Suprapubic skin (tissue), 4 donors: ENCODE data around the gene PPP2R5A. TPM values are rescaled to one million over a fixed set of nuclear protein-coding genes. Genes with fewer than 3 reads are reported as not detected.
"Not testable (repeated sequence)": the region's sequence is repeated elsewhere in the genome, so short reads cannot be mapped to it uniquely, and the experiment has no call there.

Experiments used
- DNase-seq, 2 donors: peaks; one replicate each; pipeline ENCODE4 v3.0.0-alpha.2; 2019; ENCODE audit warnings: low spot score in 2 of 2
- H3K27ac ChIP-seq: fragments of 200-600 bp; sonication (generic); one replicate; pipeline ENCODE4 v1.5.1; 2019
- H3K27me3 ChIP-seq: fragments of 200-600 bp; sonication (generic); one replicate; pipeline ENCODE4 v1.5.1; 2019
- H3K36me3 ChIP-seq: fragments of 200-600 bp; sonication (generic); one replicate; pipeline ENCODE4 v1.5.1; 2019
- H3K4me1 ChIP-seq: fragments of 200-600 bp; sonication (generic); one replicate; pipeline ENCODE4 v1.5.1; 2019
- H3K4me3 ChIP-seq: fragments of 200-600 bp; sonication (generic); one replicate; pipeline ENCODE4 v1.5.1; 2019; ENCODE audit warnings: mild to moderate bottlenecking
- H3K9me3 ChIP-seq: fragments of 200-600 bp; sonication (generic); one replicate; pipeline ENCODE4 v1.5.1; 2019
- CTCF ChIP-seq, 2 donors: fragments of 200-600 bp in 1 of 2; fragments of 450-650 bp in 1 of 2; sonication (generic) in 1 of 2; IDR thresholded peaks; one replicate each; pipeline ENCODE4 v1.5.1; 2016 to 2019; ENCODE audit warnings: antibody characterized with exemption in 2 of 2, mild to moderate bottlenecking in 1 of 2, moderate library complexity in 1 of 2
- EP300 ChIP-seq: sonication (generic); formaldehyde crosslinking; IDR thresholded peaks from one replicate; pipeline ENCODE4 v1.6.1; 2017; ENCODE audit warnings: antibody characterized with exemption
- POLR2A ChIP-seq, 2 donors: fragments of 450-650 bp; IDR thresholded peaks; one replicate each; pipeline ENCODE4 v1.6.1; 2017; ENCODE audit warnings: antibody characterized with exemption in 2 of 2, mild to moderate bottlenecking in 2 of 2, moderate library complexity in 2 of 2
- POLR2AphosphoS5 ChIP-seq, 3 donors: sonication (generic); formaldehyde crosslinking; IDR thresholded peaks; one replicate each; pipeline ENCODE4 v1.6.1; 2017; ENCODE audit warnings: antibody characterized with exemption in 3 of 3
- WGBS: methylation state at CpG from one replicate; pipeline ENCODE4 v1.1.5; 2018; 5-methylcytosine and 5-hydroxymethylcytosine counted together
- total RNA-seq, 4 donors: library from RNA; depleted of rRNA; stranded (reverse); fragments of >200 nt; gene quantifications; one replicate each; pipeline ENCODE4 v1.1.0, GENCODE V29; 2016

The PPP2R5A gene
- total RNA-seq, 4 donors from 2014 or later: 44.6 to 58.2 (median 50.5) TPM

GRCh38 chr1:212302745-212303383 lies 17.7 kb downstream of the PPP2R5A start:
- H3K9me3 ChIP-seq: no peaks in the 10 kb centered on the region
- H3K36me3 ChIP-seq: peaks cover 2% of the 10 kb centered on the region
- H3K27ac ChIP-seq: no peak overlapping the region
- TF ChIP-seq CTCF (IDR thresholded peaks at IDR 0.05) (no peak), POLR2A (IDR thresholded peaks at IDR 0.05) (no peak), POLR2AphosphoS5 (IDR thresholded peaks at IDR 0.05) (no peak), EP300 (no peak)
- WGBS: 75% methylated on average over 6 of the region's 6 CpGs
- no peak for DNase-seq
- H3K27me3 ChIP-seq: no peaks in the 10 kb centered on the region
- peaks cover 16% of the 10 kb centered on the region for H3K4me1 ChIP-seq
- no peak overlapping the region for H3K4me3 ChIP-seq

- no peak for DNase-seq
- TF ChIP-seq POLR2A (IDR thresholded peaks at IDR 0.05): no peak
- TF ChIP-seq CTCF (IDR thresholded peaks at IDR 0.05): no peak
- no peak for TF ChIP-seq EP300
- no peak for TF ChIP-seq POLR2AphosphoS5 (IDR thresholded peaks at IDR 0.05)
- Histone ChIP-seq H3K36me3 (peaks cover 2% of the 10 kb centered on the region), H3K27me3 (no peaks in the 10 kb centered on the region), H3K4me1 (peaks cover 22% of the 10 kb centered on the region), H3K27ac (no peak overlapping the region), H3K4me3 (no peak overlapping the region), H3K9me3 (no peaks in the 10 kb centered on the region)
These were observed 20.1 kb downstream of the PPP2R5A start for GRCh38 chr1:212305342-212305741.

GRCh38 chr1:212305984-212306452 lies 20.8 kb downstream of the PPP2R5A start:
- 74% methylated on average over 7 of the region's 7 CpGs for WGBS
- peaks cover 25% of the 10 kb centered on the region for H3K4me1 ChIP-seq
- not testable (repeated sequence) for DNase-seq, H3K27ac ChIP-seq, H3K27me3 ChIP-seq, H3K36me3 ChIP-seq, H3K9me3 ChIP-seq, H3K4me3 ChIP-seq

- no peak for TF ChIP-seq CTCF (IDR thresholded peaks at IDR 0.05)
- Histone ChIP-seq H3K4me1 (peaks cover 25% of the 10 kb centered on the region), H3K9me3 (no peaks in the 10 kb centered on the region), H3K36me3 (peaks cover 2% of the 10 kb centered on the region), H3K27ac (peak overlapping the region; percentile 80), H3K27me3 (no peaks in the 10 kb centered on the region), H3K4me3 (no peak overlapping the region)
- DNase-seq: no peak
These were observed 24.8 kb downstream of the PPP2R5A start for GRCh38 chr1:212309967-212310366.

- no peak for DNase-seq
- WGBS: 72% methylated on average over 3 of the region's 3 CpGs
- Histone ChIP-seq H3K4me1 (peaks cover 25% of the 10 kb centered on the region), H3K9me3 (no peaks in the 10 kb centered on the region), H3K36me3 (peaks cover 2% of the 10 kb centered on the region), H3K4me3 (no peak overlapping the region), H3K27ac (peak overlapping the region; percentile 80), H3K27me3 (no peaks in the 10 kb centered on the region)
- TF ChIP-seq EP300 (no peak), POLR2A (IDR thresholded peaks at IDR 0.05) (no peak)
These were observed 25.2 kb downstream of the PPP2R5A start for GRCh38 chr1:212310383-212310782.

GRCh38 chr1:212311836-212312497 lies 26.8 kb downstream of the PPP2R5A start:
- H3K9me3 ChIP-seq: no peaks in the 10 kb centered on the region
- H3K36me3 ChIP-seq: peaks cover 2% of the 10 kb centered on the region
- H3K4me1 ChIP-seq: peaks cover 31% of the 10 kb centered on the region
- WGBS: 86% methylated on average over 2 of the region's 2 CpGs
- TF ChIP-seq POLR2AphosphoS5 (IDR thresholded peaks at IDR 0.05) (no peak), CTCF (IDR thresholded peaks at IDR 0.05) (no peak), POLR2A (IDR thresholded peaks at IDR 0.05) (no peak), EP300 (no peak)
- H3K27ac ChIP-seq: no peak overlapping the region
- H3K4me3 ChIP-seq: no peak overlapping the region
- no peaks in the 10 kb centered on the region for H3K27me3 ChIP-seq
- no peak for DNase-seq
